GM12878 (cell line): ENCODE data around the gene ELP4.
"Not testable (repeated sequence)": the region's sequence is repeated elsewhere in the genome, so short reads cannot be mapped to it uniquely, and the experiment has no call there.

Experiments used
- EZH2 ChIP-seq: IDR thresholded peaks from 2 replicates; pipeline ENCODE4 v1.6.1; 2012; ENCODE audit warnings: low read depth, mild to moderate bottlenecking, control low read depth, inconsistent platforms, low read length, borderline replicate concordance; ENCODE audit not compliant: control insufficient read depth
- JUNB ChIP-seq: IDR thresholded peaks from 2 replicates; pipeline ENCODE4 v1.6.1; 2016; ENCODE audit warnings: antibody characterized with exemption, mild to moderate bottlenecking
- TF ChIP-seq, protein P1 (sequence below), 3 experiments: IDR thresholded peaks in 2 of 3; conservative IDR thresholded peaks in 1 of 3; 2 replicates each; pipeline ENCODE4 v1.5.1; 2011; ENCODE audit warnings: low read depth in 3 of 3, low read length in 3 of 3, mild to moderate bottlenecking in 3 of 3, control low read depth in 2 of 3, moderate library complexity in 2 of 3, inconsistent platforms in 1 of 3, mixed read lengths in 1 of 3; ENCODE audit not compliant: control insufficient read depth in 2 of 3, insufficient read depth in 1 of 3; ENCODE audit errors: extremely low read depth in 1 of 3
- TF ChIP-seq, protein P2 (sequence below): IDR thresholded peaks from 2 replicates; pipeline ENCODE4 v1.6.1; 2012; ENCODE audit warnings: mild to moderate bottlenecking, low read depth, low read length

DNA sequence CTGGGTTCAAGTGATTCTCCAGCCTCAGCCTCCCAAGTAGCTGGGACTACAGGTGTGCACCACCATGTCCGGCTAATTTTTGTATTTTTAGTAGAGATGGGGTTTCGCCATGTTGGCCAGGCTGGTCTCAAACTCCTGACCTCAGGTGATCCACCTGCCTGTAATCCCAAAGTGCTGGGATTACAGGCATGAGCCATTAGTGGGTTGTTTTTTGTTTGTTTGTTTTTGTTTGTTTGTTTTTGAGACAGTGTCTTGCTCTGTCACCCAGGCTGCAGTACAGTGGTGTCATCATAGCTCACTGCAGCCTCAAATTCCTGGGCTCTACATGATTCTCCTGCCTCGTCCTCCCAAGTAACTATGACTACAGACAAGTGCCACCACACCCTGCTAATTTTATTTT lies 163.5 kb downstream of the ELP4 start:
- TF ChIP-seq, protein P1, sequence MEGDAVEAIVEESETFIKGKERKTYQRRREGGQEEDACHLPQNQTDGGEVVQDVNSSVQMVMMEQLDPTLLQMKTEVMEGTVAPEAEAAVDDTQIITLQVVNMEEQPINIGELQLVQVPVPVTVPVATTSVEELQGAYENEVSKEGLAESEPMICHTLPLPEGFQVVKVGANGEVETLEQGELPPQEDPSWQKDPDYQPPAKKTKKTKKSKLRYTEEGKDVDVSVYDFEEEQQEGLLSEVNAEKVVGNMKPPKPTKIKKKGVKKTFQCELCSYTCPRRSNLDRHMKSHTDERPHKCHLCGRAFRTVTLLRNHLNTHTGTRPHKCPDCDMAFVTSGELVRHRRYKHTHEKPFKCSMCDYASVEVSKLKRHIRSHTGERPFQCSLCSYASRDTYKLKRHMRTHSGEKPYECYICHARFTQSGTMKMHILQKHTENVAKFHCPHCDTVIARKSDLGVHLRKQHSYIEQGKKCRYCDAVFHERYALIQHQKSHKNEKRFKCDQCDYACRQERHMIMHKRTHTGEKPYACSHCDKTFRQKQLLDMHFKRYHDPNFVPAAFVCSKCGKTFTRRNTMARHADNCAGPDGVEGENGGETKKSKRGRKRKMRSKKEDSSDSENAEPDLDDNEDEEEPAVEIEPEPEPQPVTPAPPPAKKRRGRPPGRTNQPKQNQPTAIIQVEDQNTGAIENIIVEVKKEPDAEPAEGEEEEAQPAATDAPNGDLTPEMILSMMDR (IDR thresholded peaks at IDR 0.05 in 2 of 3, conservative IDR thresholded peaks at IDR 0.05 in 1 of 3; ENCODE audit: control insufficient read depth in 2 of 3, extremely low read depth in 1 of 3, insufficient read depth in 1 of 3, low read depth in 3 of 3, low read length in 3 of 3) = not testable (repeated sequence)
- not testable (repeated sequence) for TF ChIP-seq EZH2, JUNB
- TF ChIP-seq, protein P2, sequence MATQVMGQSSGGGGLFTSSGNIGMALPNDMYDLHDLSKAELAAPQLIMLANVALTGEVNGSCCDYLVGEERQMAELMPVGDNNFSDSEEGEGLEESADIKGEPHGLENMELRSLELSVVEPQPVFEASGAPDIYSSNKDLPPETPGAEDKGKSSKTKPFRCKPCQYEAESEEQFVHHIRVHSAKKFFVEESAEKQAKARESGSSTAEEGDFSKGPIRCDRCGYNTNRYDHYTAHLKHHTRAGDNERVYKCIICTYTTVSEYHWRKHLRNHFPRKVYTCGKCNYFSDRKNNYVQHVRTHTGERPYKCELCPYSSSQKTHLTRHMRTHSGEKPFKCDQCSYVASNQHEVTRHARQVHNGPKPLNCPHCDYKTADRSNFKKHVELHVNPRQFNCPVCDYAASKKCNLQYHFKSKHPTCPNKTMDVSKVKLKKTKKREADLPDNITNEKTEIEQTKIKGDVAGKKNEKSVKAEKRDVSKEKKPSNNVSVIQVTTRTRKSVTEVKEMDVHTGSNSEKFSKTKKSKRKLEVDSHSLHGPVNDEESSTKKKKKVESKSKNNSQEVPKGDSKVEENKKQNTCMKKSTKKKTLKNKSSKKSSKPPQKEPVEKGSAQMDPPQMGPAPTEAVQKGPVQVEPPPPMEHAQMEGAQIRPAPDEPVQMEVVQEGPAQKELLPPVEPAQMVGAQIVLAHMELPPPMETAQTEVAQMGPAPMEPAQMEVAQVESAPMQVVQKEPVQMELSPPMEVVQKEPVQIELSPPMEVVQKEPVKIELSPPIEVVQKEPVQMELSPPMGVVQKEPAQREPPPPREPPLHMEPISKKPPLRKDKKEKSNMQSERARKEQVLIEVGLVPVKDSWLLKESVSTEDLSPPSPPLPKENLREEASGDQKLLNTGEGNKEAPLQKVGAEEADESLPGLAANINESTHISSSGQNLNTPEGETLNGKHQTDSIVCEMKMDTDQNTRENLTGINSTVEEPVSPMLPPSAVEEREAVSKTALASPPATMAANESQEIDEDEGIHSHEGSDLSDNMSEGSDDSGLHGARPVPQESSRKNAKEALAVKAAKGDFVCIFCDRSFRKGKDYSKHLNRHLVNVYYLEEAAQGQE = not testable (repeated sequence)
